Measurements from ENCODE around the gene CEP295NL.

The CEP295NL gene

DNA sequence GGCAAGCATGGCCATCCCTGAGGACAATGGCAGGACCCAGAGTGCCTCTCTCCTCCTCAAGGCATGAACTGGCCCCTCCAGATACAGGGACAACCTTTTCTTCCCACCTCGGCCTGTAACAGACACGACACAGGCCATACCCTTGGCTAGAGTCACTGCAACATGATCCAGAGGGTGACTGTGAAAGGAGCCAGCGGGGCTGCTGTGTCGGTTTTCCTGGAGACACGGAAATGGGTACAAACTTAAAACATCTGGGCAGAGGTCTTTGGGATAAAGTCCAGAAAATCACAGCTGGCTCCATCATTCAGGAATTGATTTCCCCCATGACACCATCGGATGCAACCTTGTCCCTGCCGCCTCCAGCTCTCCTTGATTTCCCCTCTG, 5.3 kb downstream of the CEP295NL start:
- Histone ChIP-seq H3K4me1 (ENCODE audit: insufficient read depth, poor library complexity, severe bottlenecking) (peaks cover 7% of the 10 kb centered on the region), H3K36me3 (ENCODE audit: low read depth) (peaks cover 7% of the 10 kb centered on the region; the same call in 1 of the 2 replicates), H3K27ac (ENCODE audit: poor library complexity, severe bottlenecking) (no peak overlapping the region), H3K4me3 (ENCODE audit: severe bottlenecking) (no peak overlapping the region), H3K9me3 (ENCODE audit: severe bottlenecking) (no peaks in the 10 kb centered on the region), H3K27me3 (ENCODE audit: insufficient read depth, poor library complexity, severe bottlenecking) (no peaks in the 10 kb centered on the region)
- TF ChIP-seq, protein P1, sequence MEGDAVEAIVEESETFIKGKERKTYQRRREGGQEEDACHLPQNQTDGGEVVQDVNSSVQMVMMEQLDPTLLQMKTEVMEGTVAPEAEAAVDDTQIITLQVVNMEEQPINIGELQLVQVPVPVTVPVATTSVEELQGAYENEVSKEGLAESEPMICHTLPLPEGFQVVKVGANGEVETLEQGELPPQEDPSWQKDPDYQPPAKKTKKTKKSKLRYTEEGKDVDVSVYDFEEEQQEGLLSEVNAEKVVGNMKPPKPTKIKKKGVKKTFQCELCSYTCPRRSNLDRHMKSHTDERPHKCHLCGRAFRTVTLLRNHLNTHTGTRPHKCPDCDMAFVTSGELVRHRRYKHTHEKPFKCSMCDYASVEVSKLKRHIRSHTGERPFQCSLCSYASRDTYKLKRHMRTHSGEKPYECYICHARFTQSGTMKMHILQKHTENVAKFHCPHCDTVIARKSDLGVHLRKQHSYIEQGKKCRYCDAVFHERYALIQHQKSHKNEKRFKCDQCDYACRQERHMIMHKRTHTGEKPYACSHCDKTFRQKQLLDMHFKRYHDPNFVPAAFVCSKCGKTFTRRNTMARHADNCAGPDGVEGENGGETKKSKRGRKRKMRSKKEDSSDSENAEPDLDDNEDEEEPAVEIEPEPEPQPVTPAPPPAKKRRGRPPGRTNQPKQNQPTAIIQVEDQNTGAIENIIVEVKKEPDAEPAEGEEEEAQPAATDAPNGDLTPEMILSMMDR (IDR thresholded peaks at IDR 0.05; ENCODE audit: poor library complexity, severe bottlenecking) = no peak
- no peak for ATAC-seq (ENCODE audit: low read depth)
- DNase-seq (ENCODE audit: low spot score) = no peak

DNA sequence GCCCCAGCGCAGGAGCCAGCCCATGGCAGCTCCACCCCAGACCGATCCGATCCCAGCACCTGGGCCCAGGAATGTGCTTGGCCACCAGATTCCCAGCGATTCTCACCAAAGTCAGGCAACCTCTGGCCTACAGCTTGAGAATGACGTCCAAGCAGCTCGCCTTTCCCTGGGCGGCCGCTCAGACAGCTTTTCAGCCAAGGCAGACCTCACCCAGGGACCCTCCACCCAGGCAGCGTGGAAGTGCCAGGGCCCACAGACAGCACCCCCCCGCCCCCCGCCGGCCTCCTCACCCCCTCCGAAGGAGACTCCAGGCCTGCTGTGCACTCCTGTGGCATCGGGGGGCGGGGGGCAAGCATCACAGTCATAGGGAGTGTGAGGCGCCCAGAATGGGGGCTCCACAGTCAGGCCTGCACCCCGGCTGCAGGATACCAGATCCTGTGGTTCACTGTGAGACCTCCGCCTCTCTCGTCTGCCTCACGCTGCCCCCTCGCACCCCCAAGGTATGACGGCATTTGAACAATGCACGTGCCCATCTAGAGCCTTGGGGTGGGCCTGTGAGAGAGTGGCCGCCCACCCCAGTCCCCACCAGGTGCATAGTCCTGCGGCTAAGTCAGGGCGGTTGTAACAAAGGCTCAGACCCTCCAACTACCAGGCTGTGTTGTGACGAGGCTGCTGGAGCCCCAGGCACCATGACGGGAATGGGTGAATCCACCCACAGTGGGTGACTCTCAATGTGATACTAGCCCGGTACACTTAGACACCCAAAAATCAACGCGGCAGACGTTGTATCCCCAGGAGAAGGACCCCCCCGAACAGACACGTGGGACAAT, 6.0 kb downstream of the CEP295NL start:
- Histone ChIP-seq H3K4me3 (ENCODE audit: severe bottlenecking) (no peak overlapping the region), H3K9me3 (ENCODE audit: severe bottlenecking) (no peaks in the 10 kb centered on the region), H3K27me3 (ENCODE audit: insufficient read depth, poor library complexity, severe bottlenecking) (no peaks in the 10 kb centered on the region), H3K27ac (ENCODE audit: poor library complexity, severe bottlenecking) (no peak overlapping the region), H3K36me3 (ENCODE audit: low read depth) (peaks cover 7% of the 10 kb centered on the region; the same call in 1 of the 2 replicates), H3K4me1 (ENCODE audit: insufficient read depth, poor library complexity, severe bottlenecking) (peaks cover 7% of the 10 kb centered on the region)
- DNase-seq (ENCODE audit: low spot score) (no peak), ATAC-seq (ENCODE audit: low read depth) (no peak)
- TF ChIP-seq, protein P1 (IDR thresholded peaks at IDR 0.05; ENCODE audit: poor library complexity, severe bottlenecking) = no peak

DNA sequence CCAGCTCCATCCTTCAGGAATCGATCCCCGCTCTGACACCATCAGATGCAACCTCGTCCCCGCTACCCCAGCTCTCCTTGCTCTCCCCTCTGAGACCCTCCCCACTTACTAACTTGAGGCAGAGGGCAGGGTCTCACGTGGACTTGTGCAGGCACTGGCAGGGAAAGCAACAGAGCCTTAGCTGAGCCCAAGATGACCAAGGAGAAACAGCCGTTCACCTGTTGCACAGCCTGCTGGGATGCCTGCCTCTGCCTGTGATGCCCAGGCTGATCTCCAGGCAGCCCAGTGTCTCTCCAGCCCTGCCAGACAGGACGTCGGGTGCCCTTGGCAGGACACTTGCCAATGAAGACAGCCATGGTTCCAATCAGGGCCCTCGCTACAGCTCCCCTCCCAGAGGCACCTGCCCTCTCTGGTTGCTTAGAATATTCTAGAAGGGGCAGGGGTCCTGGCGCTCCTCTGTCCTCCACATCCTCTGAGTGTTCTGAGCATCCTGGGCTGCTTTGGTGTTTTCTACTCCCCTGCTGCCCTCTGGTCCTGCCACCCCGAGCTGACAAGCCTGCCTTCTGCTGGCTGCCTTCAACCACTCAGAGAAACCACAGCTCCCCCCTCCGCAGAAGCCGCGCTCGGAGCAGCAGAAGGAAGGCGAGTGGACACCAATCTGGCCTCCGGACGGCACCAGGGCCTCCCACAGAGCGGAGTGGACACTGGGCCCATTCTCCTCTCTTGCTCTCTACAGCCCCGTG, 6.7 kb downstream of the CEP295NL start:
- H3K4me1 ChIP-seq (ENCODE audit: insufficient read depth, poor library complexity, severe bottlenecking) = peaks cover 7% of the 10 kb centered on the region
- no peak overlapping the region for H3K4me3 ChIP-seq (ENCODE audit: severe bottlenecking)
- H3K36me3 ChIP-seq (ENCODE audit: low read depth) = peaks cover 7% of the 10 kb centered on the region; the same call in 1 of the 2 replicates
- DNase-seq (ENCODE audit: low spot score) (no peak), ATAC-seq (ENCODE audit: low read depth) (no peak)
- H3K27me3 ChIP-seq (ENCODE audit: insufficient read depth, poor library complexity, severe bottlenecking) = no peaks in the 10 kb centered on the region
- TF ChIP-seq, protein P1 (IDR thresholded peaks at IDR 0.05; ENCODE audit: poor library complexity, severe bottlenecking) = no peak
- H3K9me3 ChIP-seq (ENCODE audit: severe bottlenecking) = no peaks in the 10 kb centered on the region
- H3K27ac ChIP-seq (ENCODE audit: poor library complexity, severe bottlenecking) = no peak overlapping the region

DNA sequence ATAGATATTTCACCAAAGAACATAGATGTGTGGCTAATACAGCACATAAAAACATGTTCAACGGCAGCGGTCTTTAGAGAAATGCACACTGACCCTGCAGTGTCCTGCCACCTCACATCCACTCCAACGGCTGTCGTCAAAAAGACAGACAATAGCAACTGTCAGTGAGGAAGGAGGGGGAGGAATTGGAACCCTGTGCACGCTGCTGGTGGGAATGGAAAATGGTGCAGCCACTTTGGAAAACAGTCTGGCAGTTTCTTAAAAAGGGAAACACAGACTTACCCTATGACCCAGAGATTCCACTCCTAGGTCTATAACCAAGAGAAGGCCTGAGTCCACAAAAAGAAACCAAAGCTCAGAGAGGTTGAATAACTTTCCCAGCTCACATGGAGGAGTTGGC, 7.7 kb downstream of the CEP295NL start:
- H3K27ac ChIP-seq (ENCODE audit: poor library complexity, severe bottlenecking) = no peak overlapping the region
- H3K27me3 ChIP-seq (ENCODE audit: insufficient read depth, poor library complexity, severe bottlenecking) = no peaks in the 10 kb centered on the region
- H3K4me1 ChIP-seq (ENCODE audit: insufficient read depth, poor library complexity, severe bottlenecking) = peaks cover 7% of the 10 kb centered on the region
- ATAC-seq (ENCODE audit: low read depth) (no peak), DNase-seq (ENCODE audit: low spot score) (no peak)
- H3K36me3 ChIP-seq (ENCODE audit: low read depth) = no peaks in the 10 kb centered on the region
- no peak overlapping the region for H3K4me3 ChIP-seq (ENCODE audit: severe bottlenecking)
- TF ChIP-seq, protein P1 (IDR thresholded peaks at IDR 0.05; ENCODE audit: poor library complexity, severe bottlenecking) = no peak
- H3K9me3 ChIP-seq (ENCODE audit: severe bottlenecking) = no peaks in the 10 kb centered on the region

Data from RWPE2 (cell line).